Measurements from ENCODE around the gene GNB1L.

The GNB1L gene

GRCh38 chr22:19774628-19775027, 80.0 kb downstream of the GNB1L start:
- DNase-seq = no peak
- Histone ChIP-seq H3K27me3 (replicated peaks; ENCODE audit: control insufficient read depth, insufficient read depth, low read length, poor library complexity, severe bottlenecking) (peaks cover 37% of the 10 kb centered on the region), H3K4me3 (ENCODE audit: insufficient read depth, low read depth, low read length, poor library complexity, severe bottlenecking) (no peak overlapping the region), H3K9me3 (ENCODE audit: control insufficient read depth, low read length) (no peaks in the 10 kb centered on the region), H3K27ac (ENCODE audit: insufficient read depth, low read length, poor library complexity, severe bottlenecking) (no peak overlapping the region), H3K36me3 (ENCODE audit: control insufficient read depth, insufficient read depth, low read length) (no peaks in the 10 kb centered on the region), H3K4me1 (ENCODE audit: control insufficient read depth, insufficient read depth, low read length, poor library complexity, severe bottlenecking) (peaks cover 4% of the 10 kb centered on the region)

- peaks cover 4% of the 10 kb centered on the region for H3K4me1 ChIP-seq (ENCODE audit: control insufficient read depth, insufficient read depth, low read length, poor library complexity, severe bottlenecking)
- H3K36me3 ChIP-seq (ENCODE audit: control insufficient read depth, insufficient read depth, low read length) = no peaks in the 10 kb centered on the region
- no peak for DNase-seq
- H3K27ac ChIP-seq (ENCODE audit: insufficient read depth, low read length, poor library complexity, severe bottlenecking) = no peak overlapping the region
- H3K27me3 ChIP-seq (replicated peaks; ENCODE audit: control insufficient read depth, insufficient read depth, low read length, poor library complexity, severe bottlenecking) = peaks cover 38% of the 10 kb centered on the region
- no peaks in the 10 kb centered on the region for H3K9me3 ChIP-seq (ENCODE audit: control insufficient read depth, low read length)
- H3K4me3 ChIP-seq (ENCODE audit: insufficient read depth, low read depth, low read length, poor library complexity, severe bottlenecking) = no peak overlapping the region
Observed at GRCh38 chr22:19773470-19774040, 81.1 kb downstream of the GNB1L start.

GRCh38 chr22:19772673-19773469, 81.8 kb downstream of the GNB1L start:
- peaks cover 4% of the 10 kb centered on the region for H3K4me1 ChIP-seq (ENCODE audit: control insufficient read depth, insufficient read depth, low read length, poor library complexity, severe bottlenecking)
- no peak overlapping the region for H3K27ac ChIP-seq (ENCODE audit: insufficient read depth, low read length, poor library complexity, severe bottlenecking)
- H3K9me3 ChIP-seq (ENCODE audit: control insufficient read depth, low read length) = no peaks in the 10 kb centered on the region
- H3K36me3 ChIP-seq (ENCODE audit: control insufficient read depth, insufficient read depth, low read length) = no peaks in the 10 kb centered on the region
- DNase-seq = no peak
- no peak overlapping the region for H3K4me3 ChIP-seq (ENCODE audit: insufficient read depth, low read depth, low read length, poor library complexity, severe bottlenecking)
- H3K27me3 ChIP-seq (replicated peaks; ENCODE audit: control insufficient read depth, insufficient read depth, low read length, poor library complexity, severe bottlenecking) = peaks cover 45% of the 10 kb centered on the region

GRCh38 chr22:19772422-19772672, 82.3 kb downstream of the GNB1L start:
- Histone ChIP-seq H3K4me1 (ENCODE audit: control insufficient read depth, insufficient read depth, low read length, poor library complexity, severe bottlenecking) (peaks cover 7% of the 10 kb centered on the region), H3K36me3 (ENCODE audit: control insufficient read depth, insufficient read depth, low read length) (no peaks in the 10 kb centered on the region), H3K4me3 (ENCODE audit: insufficient read depth, low read depth, low read length, poor library complexity, severe bottlenecking) (no peak overlapping the region), H3K27me3 (replicated peaks; ENCODE audit: control insufficient read depth, insufficient read depth, low read length, poor library complexity, severe bottlenecking) (peaks cover 50% of the 10 kb centered on the region), H3K9me3 (ENCODE audit: control insufficient read depth, low read length) (no peaks in the 10 kb centered on the region), H3K27ac (ENCODE audit: insufficient read depth, low read length, poor library complexity, severe bottlenecking) (no peak overlapping the region)
- DNase-seq = no peak

- Histone ChIP-seq H3K4me3 (ENCODE audit: insufficient read depth, low read depth, low read length, poor library complexity, severe bottlenecking) (no peak overlapping the region), H3K9me3 (ENCODE audit: control insufficient read depth, low read length) (no peaks in the 10 kb centered on the region), H3K36me3 (ENCODE audit: control insufficient read depth, insufficient read depth, low read length) (no peaks in the 10 kb centered on the region), H3K4me1 (ENCODE audit: control insufficient read depth, insufficient read depth, low read length, poor library complexity, severe bottlenecking) (peaks cover 13% of the 10 kb centered on the region), H3K27ac (ENCODE audit: insufficient read depth, low read length, poor library complexity, severe bottlenecking) (no peak overlapping the region), H3K27me3 (replicated peaks; ENCODE audit: control insufficient read depth, insufficient read depth, low read length, poor library complexity, severe bottlenecking) (peaks cover 53% of the 10 kb centered on the region)
- no peak for DNase-seq
Observed at GRCh38 chr22:19770349-19771220, 84.1 kb downstream of the GNB1L start.

GRCh38 chr22:19769393-19769715, 85.3 kb downstream of the GNB1L start:
- no peak overlapping the region for H3K4me3 ChIP-seq (ENCODE audit: insufficient read depth, low read depth, low read length, poor library complexity, severe bottlenecking)
- no peaks in the 10 kb centered on the region for H3K36me3 ChIP-seq (ENCODE audit: control insufficient read depth, insufficient read depth, low read length)
- no peak overlapping the region for H3K27ac ChIP-seq (ENCODE audit: insufficient read depth, low read length, poor library complexity, severe bottlenecking)
- peaks cover 19% of the 10 kb centered on the region for H3K4me1 ChIP-seq (ENCODE audit: control insufficient read depth, insufficient read depth, low read length, poor library complexity, severe bottlenecking)
- peaks cover 58% of the 10 kb centered on the region for H3K27me3 ChIP-seq (replicated peaks; ENCODE audit: control insufficient read depth, insufficient read depth, low read length, poor library complexity, severe bottlenecking)
- no peaks in the 10 kb centered on the region for H3K9me3 ChIP-seq (ENCODE audit: control insufficient read depth, low read length)
- no peak for DNase-seq

- peaks cover 19% of the 10 kb centered on the region for H3K4me1 ChIP-seq (ENCODE audit: control insufficient read depth, insufficient read depth, low read length, poor library complexity, severe bottlenecking)
- H3K27me3 ChIP-seq (replicated peaks; ENCODE audit: control insufficient read depth, insufficient read depth, low read length, poor library complexity, severe bottlenecking) = peaks cover 48% of the 10 kb centered on the region
- H3K36me3 ChIP-seq (ENCODE audit: control insufficient read depth, insufficient read depth, low read length) = no peaks in the 10 kb centered on the region
- no peak overlapping the region for H3K27ac ChIP-seq (ENCODE audit: insufficient read depth, low read length, poor library complexity, severe bottlenecking)
- DNase-seq = no peak
- no peaks in the 10 kb centered on the region for H3K9me3 ChIP-seq (ENCODE audit: control insufficient read depth, low read length)
- H3K4me3 ChIP-seq (ENCODE audit: insufficient read depth, low read depth, low read length, poor library complexity, severe bottlenecking) = no peak overlapping the region
Observed at GRCh38 chr22:19767427-19768341, 87.0 kb downstream of the GNB1L start.

- peaks cover 19% of the 10 kb centered on the region for H3K4me1 ChIP-seq (ENCODE audit: control insufficient read depth, insufficient read depth, low read length, poor library complexity, severe bottlenecking)
- peak in 2 of 3 donors; percentile 8 to 20 for DNase-seq
- no peak overlapping the region for H3K27ac ChIP-seq (ENCODE audit: insufficient read depth, low read length, poor library complexity, severe bottlenecking)
- H3K4me3 ChIP-seq (ENCODE audit: insufficient read depth, low read depth, low read length, poor library complexity, severe bottlenecking) = peak overlapping the region; percentile 39
- no peaks in the 10 kb centered on the region for H3K36me3 ChIP-seq (ENCODE audit: control insufficient read depth, insufficient read depth, low read length)
- H3K9me3 ChIP-seq (ENCODE audit: control insufficient read depth, low read length) = no peaks in the 10 kb centered on the region
- peaks cover 47% of the 10 kb centered on the region for H3K27me3 ChIP-seq (replicated peaks; ENCODE audit: control insufficient read depth, insufficient read depth, low read length, poor library complexity, severe bottlenecking)
Observed at GRCh38 chr22:19766511-19767426, 87.9 kb downstream of the GNB1L start.

GRCh38 chr22:19766240-19766510, 88.5 kb downstream of the GNB1L start:
- Histone ChIP-seq H3K4me1 (ENCODE audit: control insufficient read depth, insufficient read depth, low read length, poor library complexity, severe bottlenecking) (peaks cover 22% of the 10 kb centered on the region), H3K27ac (ENCODE audit: insufficient read depth, low read length, poor library complexity, severe bottlenecking) (no peak overlapping the region), H3K4me3 (ENCODE audit: insufficient read depth, low read depth, low read length, poor library complexity, severe bottlenecking) (no peak overlapping the region), H3K27me3 (replicated peaks; ENCODE audit: control insufficient read depth, insufficient read depth, low read length, poor library complexity, severe bottlenecking) (peaks cover 47% of the 10 kb centered on the region), H3K9me3 (ENCODE audit: control insufficient read depth, low read length) (no peaks in the 10 kb centered on the region), H3K36me3 (ENCODE audit: control insufficient read depth, insufficient read depth, low read length) (no peaks in the 10 kb centered on the region)
- no peak for DNase-seq

All from effector memory CD4-positive, alpha-beta T cell (primary cell).